Activated naive CD4-positive, alpha-beta T cell treated with anti-CD3 and anti-CD28 coated beads, Interleukin-2, amount 50 U/mL, for 24 hours (primary cell): Measurements from ENCODE around the gene OR7D2.
"Not testable (repeated sequence)": the region's sequence is repeated elsewhere in the genome, so short reads cannot be mapped to it uniquely, and the experiment has no call there.

Source experiments
- H3K27ac Mint-ChIP-seq: one replicate; pipeline ENCODE4 v1.8.0; 2021; ENCODE audit warnings: mild to moderate bottlenecking, mixed read lengths
- H3K27me3 Mint-ChIP-seq: one replicate; pipeline ENCODE4 v1.8.0; 2021; ENCODE audit warnings: mixed read lengths
- H3K36me3 Mint-ChIP-seq: one replicate; pipeline ENCODE4 v1.8.0; 2021; ENCODE audit warnings: mixed read lengths
- H3K4me1 Mint-ChIP-seq: one replicate; pipeline ENCODE4 v1.8.0; 2021; ENCODE audit warnings: mixed read lengths
- H3K4me3 Mint-ChIP-seq: one replicate; pipeline ENCODE4 v1.8.0; 2021; ENCODE audit warnings: mild to moderate bottlenecking, mixed read lengths
- H3K9me3 Mint-ChIP-seq: one replicate; pipeline ENCODE4 v1.8.0; 2021; ENCODE audit warnings: mixed read lengths

OR7D2 gene

DNA sequence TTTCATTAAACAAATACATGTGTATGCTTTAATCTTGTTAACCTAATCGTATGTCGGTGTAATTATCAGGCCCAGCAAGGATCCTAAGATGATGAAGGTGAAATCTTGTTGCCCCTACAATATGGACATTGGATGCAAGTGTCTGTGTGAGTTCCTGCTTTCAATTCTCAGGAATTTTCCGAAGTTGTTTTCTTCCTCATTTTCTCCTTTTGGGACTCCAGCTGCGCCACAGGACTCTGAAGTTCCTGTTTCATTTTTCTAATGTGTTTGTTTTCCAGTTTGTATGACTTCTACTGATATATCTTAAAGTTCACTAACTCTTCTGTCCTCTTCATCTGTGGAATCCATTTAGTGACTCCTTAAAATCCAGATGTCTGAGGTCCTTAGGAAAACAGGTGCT, 11.9 kb upstream of the OR7D2 start:
- Mint-ChIP-seq H3K27me3 (no peaks in the 10 kb centered on the region), H3K36me3 (peaks cover 32% of the 10 kb centered on the region), H3K4me1 (no peaks in the 10 kb centered on the region)

DNA sequence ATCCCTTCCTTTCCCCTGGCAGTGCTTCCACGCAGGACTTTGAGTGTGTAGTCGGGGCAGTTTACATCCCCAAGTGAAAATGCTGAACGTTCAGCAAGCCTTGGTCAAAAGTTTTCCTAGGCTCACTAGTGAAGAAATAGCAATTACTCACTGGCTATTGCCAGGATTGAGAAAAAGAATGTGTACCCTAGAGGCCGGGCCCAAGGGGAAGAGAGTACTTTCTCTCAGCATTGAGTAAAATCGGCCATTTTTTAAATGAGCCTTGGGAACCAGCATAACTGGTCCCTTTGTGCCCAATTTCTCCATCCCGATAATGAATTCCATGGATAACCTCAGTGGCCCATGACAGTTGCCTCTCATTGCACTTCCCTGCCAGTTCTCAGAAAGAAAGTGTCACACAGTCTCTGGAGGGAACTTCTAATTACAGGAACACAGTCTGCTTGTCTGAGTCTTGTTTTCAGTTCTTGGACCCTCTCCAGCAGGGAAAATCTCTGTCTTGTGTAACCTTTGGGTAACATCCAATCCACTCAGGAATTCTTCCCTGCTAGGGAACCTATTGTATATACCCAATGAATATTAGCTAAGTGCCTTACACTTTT, 7.3 kb upstream of the OR7D2 start:
- Mint-ChIP-seq H3K9me3 (no peaks in the 10 kb centered on the region), H3K27me3 (no peaks in the 10 kb centered on the region), H3K4me1 (no peaks in the 10 kb centered on the region), H3K4me3 (no peak overlapping the region), H3K27ac (no peak overlapping the region), H3K36me3 (peaks cover 2% of the 10 kb centered on the region)

More for the DNA sequence above, 11.9 kb upstream of the OR7D2 start:
- Mint-ChIP-seq H3K9me3 (peaks cover 4% of the 10 kb centered on the region), H3K27ac (no peak overlapping the region), H3K4me3 (no peak overlapping the region)

DNA sequence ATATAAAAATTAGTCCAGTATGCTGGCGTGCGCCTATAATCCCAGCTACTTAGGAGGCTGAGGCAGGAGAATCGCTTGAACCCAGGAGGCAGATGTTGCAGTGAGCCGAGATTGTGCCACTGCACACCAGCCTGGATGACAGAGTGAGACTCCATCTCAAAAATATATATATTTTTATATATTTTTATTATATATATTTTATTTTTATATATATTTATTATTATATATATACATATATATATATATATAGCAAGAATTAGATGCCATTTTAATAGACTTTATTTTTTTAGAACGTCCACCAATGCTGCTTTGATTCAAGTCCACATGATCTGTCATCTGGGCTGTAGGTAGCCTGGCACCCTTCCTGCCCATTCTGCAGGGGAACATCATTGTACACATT, 3.5 kb upstream of the OR7D2 start:
- Mint-ChIP-seq H3K4me3 (no peak overlapping the region), H3K4me1 (no peaks in the 10 kb centered on the region), H3K27ac (no peak overlapping the region), H3K27me3 (peaks cover 3% of the 10 kb centered on the region), H3K9me3 (peaks cover 5% of the 10 kb centered on the region), H3K36me3 (no peaks in the 10 kb centered on the region)

GRCh38 chr19:9183000-9183399, 4.2 kb downstream of the OR7D2 start:
- H3K4me3 Mint-ChIP-seq: no peak overlapping the region
- H3K27ac Mint-ChIP-seq: no peak overlapping the region
- peaks cover 16% of the 10 kb centered on the region for H3K9me3 Mint-ChIP-seq

DNA sequence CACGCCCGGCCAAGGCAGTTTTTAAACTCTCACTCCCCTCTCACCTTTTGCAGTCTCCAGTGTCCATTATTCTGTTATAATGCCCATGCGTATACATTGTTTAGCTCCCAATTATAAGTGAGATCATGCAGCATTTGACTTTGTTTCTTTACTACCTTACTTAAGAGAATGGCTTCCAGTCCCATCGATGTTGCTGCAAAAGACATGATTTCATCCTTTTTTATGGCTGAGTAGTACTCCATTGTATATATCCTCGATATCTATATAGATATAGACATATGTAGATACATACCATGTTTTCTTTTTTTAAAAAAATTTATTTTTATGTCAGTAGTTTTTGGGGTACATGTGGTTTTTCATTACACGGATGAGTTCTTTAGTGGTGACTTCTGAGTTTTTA, 8.4 kb downstream of the OR7D2 start:
- Mint-ChIP-seq H3K9me3 (peaks cover 21% of the 10 kb centered on the region), H3K27me3 (peaks cover 14% of the 10 kb centered on the region), H3K36me3 (no peaks in the 10 kb centered on the region), H3K4me1 (no peaks in the 10 kb centered on the region), H3K4me3 (no peak overlapping the region), H3K27ac (no peak overlapping the region)

More at GRCh38 chr19:9183000-9183399, 4.2 kb downstream of the OR7D2 start:
- peaks cover 4% of the 10 kb centered on the region for H3K27me3 Mint-ChIP-seq
- H3K36me3 Mint-ChIP-seq: no peaks in the 10 kb centered on the region
- no peaks in the 10 kb centered on the region for H3K4me1 Mint-ChIP-seq

GRCh38 chr19:9189535-9189934, 10.8 kb downstream of the OR7D2 start:
- no peaks in the 10 kb centered on the region for H3K36me3 Mint-ChIP-seq
- no peak overlapping the region for H3K27ac Mint-ChIP-seq
- H3K9me3 Mint-ChIP-seq: peaks cover 21% of the 10 kb centered on the region
- peaks cover 22% of the 10 kb centered on the region for H3K27me3 Mint-ChIP-seq
- no peaks in the 10 kb centered on the region for H3K4me1 Mint-ChIP-seq
- H3K4me3 Mint-ChIP-seq: no peak overlapping the region

- not testable (repeated sequence) for H3K36me3 Mint-ChIP-seq, H3K4me1 Mint-ChIP-seq, H3K9me3 Mint-ChIP-seq, H3K4me3 Mint-ChIP-seq, H3K27ac Mint-ChIP-seq
- H3K27me3 Mint-ChIP-seq: peaks cover 15% of the 10 kb centered on the region
Measured at GRCh38 chr19:9198044-9198443, 19.3 kb downstream of the OR7D2 start.

DNA sequence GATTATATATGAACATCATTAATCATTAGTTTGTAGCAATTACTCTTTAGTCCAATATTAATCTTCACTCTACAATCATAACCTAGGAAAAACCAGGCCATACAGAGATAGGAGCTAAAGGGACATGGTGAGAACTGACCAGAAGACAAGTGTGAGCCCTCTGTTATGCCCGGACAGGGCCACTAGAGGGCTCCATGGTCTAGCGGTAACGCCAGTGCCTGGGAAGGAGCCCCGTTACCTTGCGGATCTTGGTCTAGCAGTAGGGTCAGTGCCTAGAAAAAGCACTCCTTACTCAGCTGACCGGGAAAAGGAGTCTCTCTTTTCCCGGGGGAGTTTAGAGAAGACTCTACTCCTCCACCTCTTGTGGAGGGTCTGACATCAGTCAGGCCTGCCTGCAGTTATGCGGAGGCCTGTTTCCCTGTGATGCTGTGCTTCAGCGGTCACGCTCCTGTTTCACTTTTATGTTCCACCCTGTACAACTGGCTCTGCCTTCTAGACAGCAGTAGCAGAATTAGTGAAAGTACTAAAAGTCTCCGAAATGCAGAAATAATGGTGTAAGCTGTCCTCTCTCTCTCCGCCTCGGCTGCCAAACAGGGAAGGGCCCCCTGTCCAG, 26.8 kb downstream of the OR7D2 start:
- H3K36me3 Mint-ChIP-seq: peaks cover 2% of the 10 kb centered on the region
- no peaks in the 10 kb centered on the region for H3K9me3 Mint-ChIP-seq
- H3K27me3 Mint-ChIP-seq: peaks cover 4% of the 10 kb centered on the region
- peak overlapping the region; percentile 66 for H3K4me3 Mint-ChIP-seq
- no peak overlapping the region for H3K27ac Mint-ChIP-seq
- H3K4me1 Mint-ChIP-seq: peaks cover 8% of the 10 kb centered on the region

- H3K9me3 Mint-ChIP-seq: peaks cover 15% of the 10 kb centered on the region
- no peaks in the 10 kb centered on the region for H3K4me1 Mint-ChIP-seq
- peaks cover 7% of the 10 kb centered on the region for H3K27me3 Mint-ChIP-seq
- H3K4me3 Mint-ChIP-seq: no peak within 1 kb of the TSS
- H3K36me3 Mint-ChIP-seq: peaks cover 2% of the 10 kb centered on the region
- no peak within 1 kb of the TSS for H3K27ac Mint-ChIP-seq
Measured at GRCh38 chr19:9219489-9219888, 40.7 kb downstream of the OR7D2 start, which contains the start of gene OR7D4. TSS of gene OR7D4 (minus strand) at chr19:9219589. CDS start at chr19:9214837, 4,752 bp downstream.
